ENCODE results near the gene GPC6.

DNA sequence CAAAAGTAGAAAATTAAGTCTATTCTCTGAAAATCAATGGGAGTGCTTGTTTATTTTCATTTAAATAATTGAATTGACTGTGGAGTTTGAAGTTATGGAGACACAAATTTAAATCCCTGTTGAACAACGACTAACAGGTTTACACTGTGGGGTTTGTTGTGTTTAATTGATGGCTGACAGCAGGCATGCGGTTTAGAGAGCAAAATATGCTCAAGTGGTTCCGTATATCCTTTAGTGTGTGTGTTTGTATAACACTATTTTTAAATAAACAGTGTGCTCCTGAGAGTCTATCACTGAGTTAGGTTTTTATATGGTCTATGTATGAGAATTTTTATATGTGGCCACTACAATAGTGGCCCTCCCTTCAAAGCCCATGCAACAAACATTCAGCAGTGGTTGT lies 332.0 kb downstream of the GPC6 start:
- TF ChIP-seq, protein P1, sequence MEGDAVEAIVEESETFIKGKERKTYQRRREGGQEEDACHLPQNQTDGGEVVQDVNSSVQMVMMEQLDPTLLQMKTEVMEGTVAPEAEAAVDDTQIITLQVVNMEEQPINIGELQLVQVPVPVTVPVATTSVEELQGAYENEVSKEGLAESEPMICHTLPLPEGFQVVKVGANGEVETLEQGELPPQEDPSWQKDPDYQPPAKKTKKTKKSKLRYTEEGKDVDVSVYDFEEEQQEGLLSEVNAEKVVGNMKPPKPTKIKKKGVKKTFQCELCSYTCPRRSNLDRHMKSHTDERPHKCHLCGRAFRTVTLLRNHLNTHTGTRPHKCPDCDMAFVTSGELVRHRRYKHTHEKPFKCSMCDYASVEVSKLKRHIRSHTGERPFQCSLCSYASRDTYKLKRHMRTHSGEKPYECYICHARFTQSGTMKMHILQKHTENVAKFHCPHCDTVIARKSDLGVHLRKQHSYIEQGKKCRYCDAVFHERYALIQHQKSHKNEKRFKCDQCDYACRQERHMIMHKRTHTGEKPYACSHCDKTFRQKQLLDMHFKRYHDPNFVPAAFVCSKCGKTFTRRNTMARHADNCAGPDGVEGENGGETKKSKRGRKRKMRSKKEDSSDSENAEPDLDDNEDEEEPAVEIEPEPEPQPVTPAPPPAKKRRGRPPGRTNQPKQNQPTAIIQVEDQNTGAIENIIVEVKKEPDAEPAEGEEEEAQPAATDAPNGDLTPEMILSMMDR (IDR thresholded peaks at IDR 0.05; ENCODE audit: extremely low read depth in 1 of 2, insufficient read depth in 1 of 2, low read depth in 1 of 2, low read length in 2 of 2): no peak
- TF ChIP-seq EZH2 (IDR thresholded peaks at IDR 0.05; ENCODE audit: borderline replicate concordance, low read depth, low read length, severe bottlenecking): no peak

Measured in endothelial cell of umbilical vein (primary cell).